Osteocyte (in vitro differentiated cells): ENCODE data around the gene BCL6B. TPM values are rescaled to one million over a fixed set of nuclear protein-coding genes. Genes with fewer than 3 reads are reported as not detected.
"Not testable (repeated sequence)": the region's sequence is repeated elsewhere in the genome, so short reads cannot be mapped to it uniquely, and the experiment has no call there.

ENCODE experiments used
- DNase-seq: peaks from one replicate; pipeline ENCODE4 v3.0.0; 2021; ENCODE audit warnings: mixed read lengths; ENCODE audit not compliant: unreplicated experiment; ENCODE audit errors: extremely low spot score
- H3K27ac Mint-ChIP-seq: one replicate; pipeline ENCODE4 v1.8.0; 2021; ENCODE audit warnings: mild to moderate bottlenecking, mixed read lengths; ENCODE audit not compliant: unreplicated experiment
- H3K27me3 Mint-ChIP-seq: one replicate; pipeline ENCODE4 v1.8.0; 2021; ENCODE audit warnings: mixed read lengths; ENCODE audit not compliant: unreplicated experiment
- H3K36me3 Mint-ChIP-seq: one replicate; pipeline ENCODE4 v1.8.0; 2021; ENCODE audit warnings: mixed read lengths; ENCODE audit not compliant: unreplicated experiment
- H3K4me1 Mint-ChIP-seq: one replicate; pipeline ENCODE4 v1.8.0; 2021; ENCODE audit warnings: mixed read lengths; ENCODE audit not compliant: unreplicated experiment
- H3K4me3 Mint-ChIP-seq: one replicate; pipeline ENCODE4 v1.8.0; 2021; ENCODE audit warnings: mild to moderate bottlenecking, moderate library complexity, mixed read lengths; ENCODE audit not compliant: unreplicated experiment
- H3K9me3 Mint-ChIP-seq: one replicate; pipeline ENCODE4 v1.8.0; 2021; ENCODE audit warnings: mixed read lengths; ENCODE audit not compliant: unreplicated experiment
- total RNA-seq: library from RNA; stranded (reverse); gene quantifications from 2 replicates; pipeline ENCODE4 v1.2.1, GENCODE V29; 2021
- TF ChIP-seq, protein P1 (sequence below): fragments of 200-600 bp; sonication (generic); IDR thresholded peaks from 2 replicates; pipeline ENCODE4 v1.5.0; 2021; ENCODE audit warnings: antibody characterized with exemption, mild to moderate bottlenecking, moderate library complexity

Gene BCL6B
- total RNA-seq, 1 donor from 2014 or later: not detected

GRCh38 chr17:7043497-7044198, 20.8 kb downstream of the BCL6B start, which contains the start of gene SLC16A11:
Gene SLC16A11 (minus strand): TSS chr17:7044092. CDS start chr17:7043513, 579 bp downstream.
- H3K27ac Mint-ChIP-seq: no peak within 1 kb of the TSS
- H3K4me3 Mint-ChIP-seq: peak within 1 kb of the TSS; percentile 51

GRCh38 chr17:7045492-7046126, 22.8 kb downstream of the BCL6B start:
- DNase-seq: no peak
- Mint-ChIP-seq H3K4me3 (no peak overlapping the region), H3K27me3 (peaks cover 24% of the 10 kb centered on the region), H3K27ac (no peak overlapping the region), H3K9me3 (no peaks in the 10 kb centered on the region), H3K36me3 (no peaks in the 10 kb centered on the region), H3K4me1 (peaks cover 28% of the 10 kb centered on the region)
- TF ChIP-seq, protein P1, sequence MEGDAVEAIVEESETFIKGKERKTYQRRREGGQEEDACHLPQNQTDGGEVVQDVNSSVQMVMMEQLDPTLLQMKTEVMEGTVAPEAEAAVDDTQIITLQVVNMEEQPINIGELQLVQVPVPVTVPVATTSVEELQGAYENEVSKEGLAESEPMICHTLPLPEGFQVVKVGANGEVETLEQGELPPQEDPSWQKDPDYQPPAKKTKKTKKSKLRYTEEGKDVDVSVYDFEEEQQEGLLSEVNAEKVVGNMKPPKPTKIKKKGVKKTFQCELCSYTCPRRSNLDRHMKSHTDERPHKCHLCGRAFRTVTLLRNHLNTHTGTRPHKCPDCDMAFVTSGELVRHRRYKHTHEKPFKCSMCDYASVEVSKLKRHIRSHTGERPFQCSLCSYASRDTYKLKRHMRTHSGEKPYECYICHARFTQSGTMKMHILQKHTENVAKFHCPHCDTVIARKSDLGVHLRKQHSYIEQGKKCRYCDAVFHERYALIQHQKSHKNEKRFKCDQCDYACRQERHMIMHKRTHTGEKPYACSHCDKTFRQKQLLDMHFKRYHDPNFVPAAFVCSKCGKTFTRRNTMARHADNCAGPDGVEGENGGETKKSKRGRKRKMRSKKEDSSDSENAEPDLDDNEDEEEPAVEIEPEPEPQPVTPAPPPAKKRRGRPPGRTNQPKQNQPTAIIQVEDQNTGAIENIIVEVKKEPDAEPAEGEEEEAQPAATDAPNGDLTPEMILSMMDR: peak; percentile 87

More at GRCh38 chr17:7043497-7044198, 20.8 kb downstream of the BCL6B start, which contains the start of gene SLC16A11:
- peaks cover 22% of the 10 kb centered on the region for H3K4me1 Mint-ChIP-seq
- H3K36me3 Mint-ChIP-seq: no peaks in the 10 kb centered on the region
- H3K9me3 Mint-ChIP-seq: no peaks in the 10 kb centered on the region
- H3K27me3 Mint-ChIP-seq: peaks cover 24% of the 10 kb centered on the region
- no peak for DNase-seq
- TF ChIP-seq, protein P1: no peak

DNA sequence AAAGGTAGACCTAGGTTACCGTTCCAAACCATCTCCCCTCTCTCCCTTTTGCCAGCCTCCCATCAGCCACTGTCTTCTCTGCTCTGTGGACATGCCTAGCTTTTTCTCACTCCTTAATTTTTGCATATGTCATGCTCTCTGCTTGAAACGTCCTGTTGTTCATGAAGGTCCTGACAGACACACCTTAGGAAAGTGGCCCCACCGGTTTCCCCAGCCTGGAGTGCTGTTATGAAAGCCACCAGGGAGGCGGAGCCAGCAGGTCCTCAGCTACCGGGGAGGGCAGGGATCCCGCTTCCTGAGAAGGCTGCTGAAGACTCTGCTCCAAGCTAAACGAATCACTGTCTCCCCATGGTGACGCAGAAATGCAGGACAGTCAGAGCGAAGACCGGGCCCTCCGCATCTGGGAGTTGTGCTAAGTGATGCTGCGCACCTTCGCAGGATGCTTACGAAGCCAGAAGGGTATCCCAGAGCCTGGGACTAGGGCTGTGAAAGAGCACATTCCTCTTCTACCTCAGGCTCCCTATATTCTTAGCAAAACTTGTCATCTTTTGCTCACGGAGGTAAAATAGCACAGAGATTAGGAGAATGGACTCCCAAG, 23.4 kb downstream of the BCL6B start:
- Mint-ChIP-seq H3K36me3 (no peaks in the 10 kb centered on the region), H3K9me3 (no peaks in the 10 kb centered on the region), H3K27me3 (peaks cover 24% of the 10 kb centered on the region), H3K4me3 (peak overlapping the region; percentile 36), H3K27ac (no peak overlapping the region), H3K4me1 (peaks cover 28% of the 10 kb centered on the region)
- no peak for DNase-seq
- TF ChIP-seq, protein P1: no peak

DNA sequence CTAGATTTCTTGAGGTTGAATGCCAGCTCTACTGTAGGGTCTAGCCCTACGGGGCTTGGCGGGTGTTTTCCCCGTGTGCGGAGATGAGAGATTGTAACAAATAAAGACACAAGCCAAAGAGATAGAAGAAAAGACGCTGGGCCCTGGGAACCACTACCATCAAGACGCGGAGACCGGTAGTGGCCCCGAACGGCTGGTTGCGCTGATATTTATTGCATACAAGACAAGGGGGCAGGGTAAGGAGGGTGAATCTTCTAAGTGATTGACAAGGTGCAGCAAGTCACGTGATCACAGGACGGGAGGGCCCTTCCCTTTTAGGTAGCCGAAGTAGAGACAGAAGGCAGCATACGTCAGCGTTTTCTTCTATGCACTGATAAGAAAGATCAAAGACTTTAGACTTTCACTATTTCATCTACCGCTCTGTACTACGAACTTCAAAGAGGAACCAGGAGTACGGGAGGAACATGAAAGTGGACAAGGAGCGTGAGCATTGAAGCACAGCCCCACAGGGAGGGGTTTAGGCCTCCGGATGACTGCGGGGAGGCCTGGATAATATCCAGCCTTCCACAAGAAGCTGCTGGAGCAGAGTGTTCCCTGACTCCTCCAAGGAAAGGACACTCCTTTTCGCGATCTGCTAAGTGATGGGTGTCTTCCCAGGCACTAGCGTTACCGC, 24.0 kb downstream of the BCL6B start:
- Mint-ChIP-seq H3K27me3 (peaks cover 24% of the 10 kb centered on the region), H3K4me1 (peaks cover 23% of the 10 kb centered on the region)
- not testable (repeated sequence) for H3K4me3 Mint-ChIP-seq, H3K36me3 Mint-ChIP-seq, H3K27ac Mint-ChIP-seq, DNase-seq, H3K9me3 Mint-ChIP-seq

GRCh38 chr17:7047566-7047965, 24.7 kb downstream of the BCL6B start:
- H3K4me3 Mint-ChIP-seq: no peak overlapping the region
- H3K27me3 Mint-ChIP-seq: peaks cover 22% of the 10 kb centered on the region
- no peak for DNase-seq
- TF ChIP-seq, protein P1: no peak
- no peak overlapping the region for H3K27ac Mint-ChIP-seq
- H3K9me3 Mint-ChIP-seq: no peaks in the 10 kb centered on the region
- H3K4me1 Mint-ChIP-seq: peaks cover 19% of the 10 kb centered on the region
- no peaks in the 10 kb centered on the region for H3K36me3 Mint-ChIP-seq
